OCI-LY1 (cell line): ENCODE data around the gene PDZRN4.

Experiments
- H2AFZ ChIP-seq: fragments of 200-600 bp; sonication (generic), shearing (Covaris generic); 2 replicates; pipeline ENCODE4 v1.6.0; 2014; ENCODE audit warnings: antibody characterized with exemption, mild to moderate bottlenecking, low read length
- H3F3A ChIP-seq: fragments of 200-600 bp; sonication (generic), shearing (Covaris generic); 2 replicates; pipeline ENCODE4 v1.6.0; 2014; ENCODE audit warnings: mild to moderate bottlenecking, antibody characterized with exemption, low read length, moderate library complexity; ENCODE audit not compliant: insufficient read depth
- H3K27ac ChIP-seq: fragments of 200-600 bp; sonication (generic); 2 replicates; pipeline ENCODE4 v1.5.1; 2014; ENCODE audit warnings: low read length, mixed run types, mild to moderate bottlenecking, low read depth; ENCODE audit not compliant: poor library complexity, severe bottlenecking
- H3K27me3 ChIP-seq: fragments of 200-600 bp; sonication (generic); 2 replicates; pipeline ENCODE4 v1.6.0; 2014; ENCODE audit warnings: antibody characterized with exemption, mild to moderate bottlenecking, low read length, moderate library complexity; ENCODE audit not compliant: insufficient read depth
- H3K36me3 ChIP-seq: fragments of 200-600 bp; sonication (generic); 2 replicates; pipeline ENCODE4 v1.6.1; 2014; ENCODE audit warnings: mild to moderate bottlenecking, antibody characterized with exemption, low read length, moderate library complexity, mixed read lengths; ENCODE audit not compliant: insufficient read depth
- H3K4me1 ChIP-seq: fragments of 200-600 bp; sonication (generic); 2 replicates; pipeline ENCODE4 v1.5.1; 2014; ENCODE audit warnings: mild to moderate bottlenecking, low read length, moderate library complexity; ENCODE audit not compliant: insufficient read depth, severe bottlenecking
- H3K4me2 ChIP-seq: fragments of 200-600 bp; sonication (generic), shearing (Covaris generic); 2 replicates; pipeline ENCODE4 v1.6.1; 2014; ENCODE audit warnings: low read length
- H3K4me3 ChIP-seq: fragments of 200-600 bp; sonication (generic); 2 replicates; pipeline ENCODE4 v1.5.1; 2014; ENCODE audit warnings: low read length, low read depth, mild to moderate bottlenecking, mixed read lengths; ENCODE audit not compliant: poor library complexity, severe bottlenecking
- H3K79me2 ChIP-seq: fragments of 200-600 bp; shearing (Covaris generic); 2 replicates; pipeline ENCODE4 v1.6.1; 2016; ENCODE audit warnings: mixed run types, low read length, mixed read lengths; ENCODE audit not compliant: insufficient read depth
- H3K9ac ChIP-seq: fragments of 200-600 bp; sonication (generic), shearing (Covaris generic); 2 replicates; pipeline ENCODE4 v1.6.1; 2014; ENCODE audit warnings: mild to moderate bottlenecking, low read length, mixed read lengths
- H3K9me2 ChIP-seq: fragments of 200-600 bp; sonication (generic), shearing (Covaris generic); 2 replicates; pipeline ENCODE4 v1.6.1; 2014; ENCODE audit warnings: low read depth, mild to moderate bottlenecking, low read length, mixed read lengths
- H3K9me3 ChIP-seq: fragments of 200-600 bp; shearing (Covaris generic); 2 replicates; pipeline ENCODE4 v1.6.1; 2014; ENCODE audit warnings: low read length, mixed read lengths
- H4K20me1 ChIP-seq: fragments of 200-600 bp; sonication (generic), shearing (Covaris generic); 2 replicates; pipeline ENCODE4 v1.6.0; 2016; ENCODE audit warnings: mild to moderate bottlenecking, low read length; ENCODE audit not compliant: insufficient read depth
- CTCF ChIP-seq: fragments of 200-600 bp; sonication (generic), shearing (Covaris generic); IDR thresholded peaks from 2 replicates; pipeline ENCODE4 v1.5.1; 2017; ENCODE audit warnings: mild to moderate bottlenecking, antibody characterized with exemption, low read length, moderate library complexity, mixed read lengths
- EZH2 ChIP-seq: fragments of 200-600 bp; sonication (generic), shearing (Covaris generic); IDR thresholded peaks from 2 replicates; pipeline ENCODE4 v1.8.0; 2017; ENCODE audit warnings: borderline replicate concordance, mixed run types, mild to moderate bottlenecking, antibody characterized with exemption, low read length, moderate library complexity, mixed read lengths

Gene PDZRN4

GRCh38 chr12:41212625-41213024, 24.5 kb downstream of the PDZRN4 start:
- no peak overlapping the region for H3K9ac ChIP-seq
- H4K20me1 ChIP-seq, result no peaks in the 10 kb centered on the region
- H3F3A ChIP-seq, result 0 out of 2 replicates have a peak, but pooled peaks cover 5% of the 10 kb centered on the region
- H3K27ac ChIP-seq, result no peak overlapping the region
- no peak overlapping the region for H2AFZ ChIP-seq
- H3K79me2 ChIP-seq, result no peaks in the 10 kb centered on the region
- H3K4me2 ChIP-seq, result no peak overlapping the region
- H3K9me2 ChIP-seq, result no peaks in the 10 kb centered on the region
- no peaks in the 10 kb centered on the region for H3K4me1 ChIP-seq
- no peaks in the 10 kb centered on the region for H3K36me3 ChIP-seq
- H3K4me3 ChIP-seq, result no peak overlapping the region
- no peaks in the 10 kb centered on the region for H3K27me3 ChIP-seq
- no peak for TF ChIP-seq EZH2
- no peak for TF ChIP-seq CTCF
- H3K9me3 ChIP-seq, result no peaks in the 10 kb centered on the region

- Histone ChIP-seq H3K79me2 (no peaks in the 10 kb centered on the region), H3K36me3 (no peaks in the 10 kb centered on the region), H2AFZ (no peak overlapping the region), H3K9ac (no peak overlapping the region), H3K4me1 (no peaks in the 10 kb centered on the region), H3K27me3 (no peaks in the 10 kb centered on the region), H3F3A (0 out of 2 replicates have a peak, but pooled peaks cover 5% of the 10 kb centered on the region), H3K9me2 (no peaks in the 10 kb centered on the region), H3K4me2 (no peak overlapping the region), H3K9me3 (no peaks in the 10 kb centered on the region), H3K4me3 (no peak overlapping the region), H3K27ac (no peak overlapping the region), H4K20me1 (no peaks in the 10 kb centered on the region)
- TF ChIP-seq EZH2 (no peak), CTCF (no peak)
Measured at GRCh38 chr12:41213107-41213506, 25.0 kb downstream of the PDZRN4 start.

- H3K9ac ChIP-seq, result no peak overlapping the region
- no peaks in the 10 kb centered on the region for H3K9me2 ChIP-seq
- H3K36me3 ChIP-seq, result no peaks in the 10 kb centered on the region
- H3F3A ChIP-seq, result 0 out of 2 replicates have a peak, but pooled peaks cover under 1% of the 10 kb centered on the region
- H3K9me3 ChIP-seq, result no peaks in the 10 kb centered on the region
- no peaks in the 10 kb centered on the region for H3K27me3 ChIP-seq
- H3K27ac ChIP-seq, result no peak overlapping the region
- no peak overlapping the region for H3K4me2 ChIP-seq
- H3K4me3 ChIP-seq, result no peak overlapping the region
- no peaks in the 10 kb centered on the region for H3K79me2 ChIP-seq
- H2AFZ ChIP-seq, result no peak overlapping the region
- no peaks in the 10 kb centered on the region for H3K4me1 ChIP-seq
- TF ChIP-seq EZH2, result no peak
- no peak for TF ChIP-seq CTCF
- H4K20me1 ChIP-seq, result no peaks in the 10 kb centered on the region
Measured at GRCh38 chr12:41213648-41214047, 25.5 kb downstream of the PDZRN4 start.
